SK-N-SH (cell line): ENCODE measurements around the gene ZNF507. TPM values are rescaled to one million over a fixed set of nuclear protein-coding genes. Genes with fewer than 3 reads are reported as not detected.

Source experiments
- CTCF ChIA-PET: fragments of 300-600, 350-600 bp; formaldehyde crosslinking; extraction: SDS; loops from one replicate; lab custom pipeline; 2021; lab: Yijun Ruan, JAX
- POLR2A ChIA-PET: fragments of 350-600 bp; sonication (Branson Sonifier 250); formaldehyde crosslinking; extraction: SDS; loops from one replicate; lab custom pipeline; 2020; ENCODE audit warnings: antibody characterized with exemption, inconsistent platforms; lab: Yijun Ruan, JAX
- DNase-seq: peaks from one replicate; pipeline ENCODE4 v3.0.0; 2012
- H2AFZ ChIP-seq: fragments of 200-600 bp; sonication (generic); 2 replicates; pipeline ENCODE4 v1.8.1; 2016; ENCODE audit warnings: antibody characterized with exemption, mild to moderate bottlenecking, low read depth
- H3F3A ChIP-seq: fragments of 200-600 bp; sonication (generic); replicated peaks from 2 replicates; pipeline ENCODE3; 2016; ENCODE audit warnings: antibody characterized with exemption, mild to moderate bottlenecking; ENCODE audit not compliant: insufficient read depth
- H3K27ac ChIP-seq, 2 experiments: fragments of 200-500 bp in 1 of 2; fragments of 200-600 bp in 1 of 2; sonication (Bioruptor generic) in 1 of 2; sonication (generic), shearing (Covaris generic) in 1 of 2; 2 replicates each; pipeline versions ENCODE4 v1.5.1 to v1.6.1; 2014 to 2016; ENCODE audit warnings: low read depth in 2 of 2, inconsistent platforms in 1 of 2, low read length in 1 of 2, mild to moderate bottlenecking in 1 of 2, mixed read lengths in 1 of 2
- H3K27me3 ChIP-seq: fragments of 200-600 bp; sonication (generic), shearing (Covaris generic); 2 replicates; pipeline ENCODE4 v1.6.1; 2016; ENCODE audit warnings: mixed run types; ENCODE audit not compliant: insufficient read depth
- H3K36me3 ChIP-seq, 2 experiments: fragments of 200-500 bp in 1 of 2; fragments of 200-600 bp in 1 of 2; sonication (Bioruptor generic) in 1 of 2; sonication (generic) in 1 of 2; replicated peaks in 1 of 2; 2 replicates each; pipeline versions ENCODE3 to v1.5.1; 2014 to 2016; ENCODE audit warnings: low read length in 1 of 2, mild to moderate bottlenecking in 1 of 2; ENCODE audit not compliant: insufficient read depth in 2 of 2, control insufficient read depth in 1 of 2
- H3K4me1 ChIP-seq, 2 experiments: fragments of 200-500 bp in 1 of 2; fragments of 200-600 bp in 1 of 2; sonication (Bioruptor generic) in 1 of 2; sonication (generic), shearing (Covaris generic) in 1 of 2; 2 replicates each; pipeline versions ENCODE4 v1.5.1 to v1.6.1; 2014 to 2016; ENCODE audit warnings: low read depth in 1 of 2, low read length in 1 of 2, mixed run types in 1 of 2; ENCODE audit not compliant: insufficient read depth in 2 of 2, control insufficient read depth in 1 of 2
- H3K4me2 ChIP-seq: fragments of 200-600 bp; sonication (generic), shearing (Covaris generic); 2 replicates; pipeline ENCODE4 v1.6.1; 2017; ENCODE audit warnings: mixed run types
- H3K4me3 ChIP-seq, 2 experiments: fragments of 200-500 bp in 1 of 2; fragments of 200-600 bp in 1 of 2; sonication (Bioruptor generic) in 1 of 2; sonication (generic), shearing (Covaris generic) in 1 of 2; 2 replicates each; pipeline versions ENCODE4 v1.5.1 to v1.8.1; 2014 to 2016; ENCODE audit warnings: low read depth in 2 of 2, inconsistent platforms in 1 of 2, low read length in 1 of 2, mild to moderate bottlenecking in 1 of 2, mixed read lengths in 1 of 2, moderate library complexity in 1 of 2
- H3K79me2 ChIP-seq: fragments of 200-600 bp; sonication (generic); 2 replicates; pipeline ENCODE4 v1.8.1; 2017; ENCODE audit warnings: mild to moderate bottlenecking; ENCODE audit not compliant: insufficient read depth
- H3K9ac ChIP-seq: fragments of 200-600 bp; sonication (generic); 2 replicates; pipeline ENCODE4 v1.6.1; 2017; ENCODE audit warnings: mixed run types
- H3K9me2 ChIP-seq: fragments of 200-600 bp; sonication (generic); 2 replicates; pipeline ENCODE4 v1.6.1; 2017; ENCODE audit warnings: mixed run types
- H3K9me3 ChIP-seq: fragments of 200-600 bp; sonication (generic); 2 replicates; pipeline ENCODE4 v1.6.1; 2017; ENCODE audit warnings: mixed run types, mild to moderate bottlenecking, moderate library complexity
- H4K20me1 ChIP-seq: fragments of 200-600 bp; sonication (generic); 2 replicates; pipeline ENCODE4 v1.6.1; 2017; ENCODE audit warnings: mild to moderate bottlenecking, mixed run types; ENCODE audit not compliant: insufficient read depth
- CHD2 ChIP-seq: fragments of 150-350 bp; IDR thresholded peaks from 2 replicates; pipeline ENCODE4 v1.6.1; 2018; ENCODE audit warnings: low read length; ENCODE audit not compliant: partially characterized antibody
- ELF1 ChIP-seq: IDR thresholded peaks from 2 replicates; pipeline ENCODE4 v1.4.0; 2012
- FOXJ3 ChIP-seq: sonication (generic); formaldehyde crosslinking; IDR thresholded peaks from 2 replicates; pipeline ENCODE4 v1.5.1; 2020; ENCODE audit warnings: mild to moderate bottlenecking, missing genetic modification reagents
- GABPA ChIP-seq: IDR thresholded peaks from 2 replicates; pipeline ENCODE4 v1.4.0; 2012; ENCODE audit warnings: low read depth, mild to moderate bottlenecking
- MEF2A ChIP-seq: IDR thresholded peaks from 2 replicates; pipeline ENCODE4 v1.4.0; 2012; ENCODE audit warnings: low read depth, borderline replicate concordance
- NRF1 ChIP-seq: IDR thresholded peaks from 2 replicates; pipeline ENCODE4 v1.6.1; 2012; ENCODE audit warnings: low read depth, mild to moderate bottlenecking, low read length
- POLR2AphosphoS5 ChIP-seq: IDR thresholded peaks from 2 replicates; pipeline ENCODE4 v1.6.1; 2012; ENCODE audit warnings: low read depth, low read length
- RAD21 ChIP-seq: IDR thresholded peaks from 2 replicates; pipeline ENCODE4 v1.6.1; 2012; ENCODE audit warnings: mild to moderate bottlenecking, low read length
- RCOR1 ChIP-seq: fragments of 150-350 bp; IDR thresholded peaks from 2 replicates; pipeline ENCODE4 v1.6.1; 2017; ENCODE audit warnings: antibody characterized with exemption, low read length
- RFX5 ChIP-seq: IDR thresholded peaks from 2 replicates; pipeline ENCODE4 v1.6.1; 2012; ENCODE audit warnings: mild to moderate bottlenecking, improper control_type of control experiment, low read length
- RXRA ChIP-seq: IDR thresholded peaks from 2 replicates; pipeline ENCODE4 v1.4.0; 2012; ENCODE audit warnings: low read depth, mild to moderate bottlenecking, borderline replicate concordance
- SIN3A ChIP-seq: IDR thresholded peaks from 2 replicates; pipeline ENCODE4 v1.6.1; 2012; ENCODE audit warnings: low read depth, mild to moderate bottlenecking, low read length, moderate library complexity, borderline replicate concordance
- TAF1 ChIP-seq: IDR thresholded peaks from 2 replicates; pipeline ENCODE4 v1.6.1; 2012; ENCODE audit warnings: low read depth, mild to moderate bottlenecking, low read length, moderate library complexity, borderline replicate concordance
- TCF12 ChIP-seq: IDR thresholded peaks from 2 replicates; pipeline ENCODE4 v1.4.0; 2012
- TEAD4 ChIP-seq: IDR thresholded peaks from 2 replicates; pipeline ENCODE4 v1.4.0; 2012; ENCODE audit warnings: mild to moderate bottlenecking, borderline replicate concordance; ENCODE audit not compliant: insufficient read depth
- USF1 ChIP-seq: IDR thresholded peaks from 2 replicates; pipeline ENCODE4 v1.4.0; 2012; ENCODE audit warnings: low read depth, borderline replicate concordance
- YY1 ChIP-seq: IDR thresholded peaks from 2 replicates; pipeline ENCODE4 v1.4.0; 2012; ENCODE audit warnings: low read depth, mild to moderate bottlenecking
- WGBS: methylation state at CpG from one replicate; pipeline ENCODE4 v1.1.6; 2017; ENCODE audit warnings: low lambda C conversion rate; 5-methylcytosine and 5-hydroxymethylcytosine counted together
- polyA plus RNA-seq, 3 experiments: library from polyadenylated mRNA; depleted of rRNA; stranded (reverse); fragments of >200 nt; gene quantifications; 2 replicates each; pipeline ENCODE4 v1.2.3, GENCODE V29; 2012
- TF ChIP-seq, protein P1 (sequence below): fragments of 150-350 bp; IDR thresholded peaks from 2 replicates; pipeline ENCODE4 v1.6.1; 2017; ENCODE audit warnings: antibody characterized with exemption, low read length, low read depth, borderline replicate concordance
- TF ChIP-seq, protein P2 (sequence below): IDR thresholded peaks from 2 replicates; pipeline ENCODE4 v1.4.0; 2012; ENCODE audit warnings: low read depth

Gene ZNF507
- polyA plus RNA-seq, 1 of the 3 experiments (the other 2 are of a cell fraction), result 6.8 TPM

DNA sequence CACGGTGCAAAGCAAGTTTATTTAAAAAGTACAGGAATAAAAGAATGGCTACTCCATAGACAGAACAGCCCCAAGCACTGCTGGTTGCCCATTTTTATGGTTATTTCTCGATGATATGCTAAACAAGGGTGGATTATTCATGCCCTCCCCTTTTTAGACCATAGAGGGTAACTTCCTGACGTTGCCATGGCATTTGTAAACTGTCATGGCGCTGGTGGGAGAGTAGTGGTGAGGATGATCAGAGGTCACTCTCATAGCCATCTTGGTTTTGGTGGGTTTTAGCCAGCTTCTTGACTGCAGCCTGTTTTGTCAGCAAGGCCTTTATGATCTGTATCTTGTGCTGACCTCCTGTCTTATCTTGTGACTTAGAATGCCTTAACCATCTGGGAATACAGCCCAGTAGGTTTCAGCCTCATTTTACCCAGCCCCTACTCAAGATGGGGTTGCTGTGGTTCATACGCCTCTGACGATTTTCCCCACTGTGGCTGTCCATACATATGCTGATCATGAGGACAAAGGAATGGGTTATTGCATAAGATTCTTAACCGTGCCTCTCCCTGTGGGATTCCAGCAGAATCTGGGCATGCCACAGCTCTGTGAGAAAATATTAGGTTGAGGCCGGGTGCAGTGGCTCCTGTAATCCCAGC is 36.9 kb upstream of the ZNF507 start:
- no peaks in the 10 kb centered on the region for H4K20me1 ChIP-seq
- H3K9ac ChIP-seq, result no peak overlapping the region
- no peaks in the 10 kb centered on the region for H3K79me2 ChIP-seq
- WGBS, result 22% methylated on average over 8 of the region's 8 CpGs
- no peak overlapping the region for H3K4me3 ChIP-seq
- H3K27me3 ChIP-seq, result no peaks in the 10 kb centered on the region
- DNase-seq, result no peak
- no peaks in the 10 kb centered on the region for H3K36me3 ChIP-seq
- no peak overlapping the region for H3K4me2 ChIP-seq
- POLR2A ChIA-PET, result no interaction called here
- no peaks in the 10 kb centered on the region for H3K9me2 ChIP-seq
- TF ChIP-seq, protein P1, sequence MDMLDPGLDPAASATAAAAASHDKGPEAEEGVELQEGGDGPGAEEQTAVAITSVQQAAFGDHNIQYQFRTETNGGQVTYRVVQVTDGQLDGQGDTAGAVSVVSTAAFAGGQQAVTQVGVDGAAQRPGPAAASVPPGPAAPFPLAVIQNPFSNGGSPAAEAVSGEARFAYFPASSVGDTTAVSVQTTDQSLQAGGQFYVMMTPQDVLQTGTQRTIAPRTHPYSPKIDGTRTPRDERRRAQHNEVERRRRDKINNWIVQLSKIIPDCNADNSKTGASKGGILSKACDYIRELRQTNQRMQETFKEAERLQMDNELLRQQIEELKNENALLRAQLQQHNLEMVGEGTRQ, result no peak
- TF ChIP-seq RXRA, result no peak
- no peak for TF ChIP-seq MEF2A
- TF ChIP-seq USF1, result no peak
- TF ChIP-seq, protein P2, sequence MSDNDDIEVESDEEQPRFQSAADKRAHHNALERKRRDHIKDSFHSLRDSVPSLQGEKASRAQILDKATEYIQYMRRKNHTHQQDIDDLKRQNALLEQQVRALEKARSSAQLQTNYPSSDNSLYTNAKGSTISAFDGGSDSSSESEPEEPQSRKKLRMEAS, result no peak
- TF ChIP-seq ELF1, result no peak
- TF ChIP-seq SIN3A, result no peak
- no peak for TF ChIP-seq NRF1
- no peak for TF ChIP-seq RCOR1
- TF ChIP-seq RFX5, result no peak
- no peak for TF ChIP-seq YY1
- no peak for TF ChIP-seq CHD2
- TF ChIP-seq FOXJ3 (CRISPR knock-in tag), result no peak
- no peak for TF ChIP-seq TCF12
- TF ChIP-seq POLR2AphosphoS5, result no peak
- TF ChIP-seq, all 33 proteins: peak for 0
- CTCF ChIA-PET, result no interaction called here
- Histone ChIP-seq H3K4me1 (no peaks in the 10 kb centered on the region), H2AFZ (no peak overlapping the region), H3K9me3 (no peaks in the 10 kb centered on the region), H3F3A (no peaks in the 10 kb centered on the region), H3K27ac (no peak overlapping the region)

GRCh38 chr19:32309711-32310390 is 35.6 kb upstream of the ZNF507 start:
- H3K4me3 ChIP-seq, result no peak overlapping the region
- no peak overlapping the region for H3K27ac ChIP-seq
- WGBS, result 56% methylated on average over 18 of the region's 29 CpGs
- no peaks in the 10 kb centered on the region for H4K20me1 ChIP-seq
- no peaks in the 10 kb centered on the region for H3K9me3 ChIP-seq
- H3K4me1 ChIP-seq, result no peaks in the 10 kb centered on the region
- H3K79me2 ChIP-seq, result no peaks in the 10 kb centered on the region
- ChIA-PET CTCF (interaction anchor here (0.6 kb wide), 1 partner anchor 1552 kb away, joined by 4 read pairs; no protein-coding TSS in a partner anchor), POLR2A (no interaction called here)
- H3K36me3 ChIP-seq, result no peaks in the 10 kb centered on the region
- no peaks in the 10 kb centered on the region for H3K9me2 ChIP-seq
- no peak for TF ChIP-seq CHD2
- TF ChIP-seq, protein P2, result no peak
- no peak for TF ChIP-seq SIN3A
- TF ChIP-seq GABPA, result no peak
- TF ChIP-seq RAD21, result no peak
- TF ChIP-seq RCOR1, result no peak
- no peak for TF ChIP-seq POLR2AphosphoS5
- no peak for TF ChIP-seq TAF1
- no peak for TF ChIP-seq TEAD4
- H3K4me2 ChIP-seq, result no peak overlapping the region
- H3F3A ChIP-seq, result no peaks in the 10 kb centered on the region
- no peaks in the 10 kb centered on the region for H3K27me3 ChIP-seq
- no peak for DNase-seq
- H3K9ac ChIP-seq, result no peak overlapping the region
- H2AFZ ChIP-seq, result no peak overlapping the region
